SK-N-SH (cell line): Measurements from ENCODE around the gene TMEM94. TPM values are rescaled to one million over a fixed set of nuclear protein-coding genes. Genes with fewer than 3 reads are reported as not detected.

Experiments
- CTCF ChIA-PET: fragments of 300-600, 350-600 bp; formaldehyde crosslinking; extraction: SDS; loops from one replicate; lab custom pipeline; 2021; lab: Yijun Ruan, JAX
- POLR2A ChIA-PET: fragments of 350-600 bp; sonication (Branson Sonifier 250); formaldehyde crosslinking; extraction: SDS; loops from one replicate; lab custom pipeline; 2020; ENCODE audit warnings: antibody characterized with exemption, inconsistent platforms; lab: Yijun Ruan, JAX
- DNase-seq: peaks from one replicate; pipeline ENCODE4 v3.0.0; 2012
- H2AFZ ChIP-seq: fragments of 200-600 bp; sonication (generic); 2 replicates; pipeline ENCODE4 v1.8.1; 2016; ENCODE audit warnings: antibody characterized with exemption, mild to moderate bottlenecking, low read depth
- H3F3A ChIP-seq: fragments of 200-600 bp; sonication (generic); replicated peaks from 2 replicates; pipeline ENCODE3; 2016; ENCODE audit warnings: antibody characterized with exemption, mild to moderate bottlenecking; ENCODE audit not compliant: insufficient read depth
- H3K27ac ChIP-seq, 2 experiments: fragments of 200-500 bp in 1 of 2; fragments of 200-600 bp in 1 of 2; sonication (Bioruptor generic) in 1 of 2; sonication (generic), shearing (Covaris generic) in 1 of 2; 2 replicates each; pipeline versions ENCODE4 v1.5.1 to v1.6.1; 2014 to 2016; ENCODE audit warnings: low read depth in 2 of 2, inconsistent platforms in 1 of 2, low read length in 1 of 2, mild to moderate bottlenecking in 1 of 2, mixed read lengths in 1 of 2
- H3K27me3 ChIP-seq: fragments of 200-600 bp; sonication (generic), shearing (Covaris generic); 2 replicates; pipeline ENCODE4 v1.6.1; 2016; ENCODE audit warnings: mixed run types; ENCODE audit not compliant: insufficient read depth
- H3K36me3 ChIP-seq, 2 experiments: fragments of 200-500 bp in 1 of 2; fragments of 200-600 bp in 1 of 2; sonication (Bioruptor generic) in 1 of 2; sonication (generic) in 1 of 2; replicated peaks in 1 of 2; 2 replicates each; pipeline versions ENCODE3 to v1.5.1; 2014 to 2016; ENCODE audit warnings: low read length in 1 of 2, mild to moderate bottlenecking in 1 of 2; ENCODE audit not compliant: insufficient read depth in 2 of 2, control insufficient read depth in 1 of 2
- H3K4me1 ChIP-seq, 2 experiments: fragments of 200-500 bp in 1 of 2; fragments of 200-600 bp in 1 of 2; sonication (Bioruptor generic) in 1 of 2; sonication (generic), shearing (Covaris generic) in 1 of 2; 2 replicates each; pipeline versions ENCODE4 v1.5.1 to v1.6.1; 2014 to 2016; ENCODE audit warnings: low read depth in 1 of 2, low read length in 1 of 2, mixed run types in 1 of 2; ENCODE audit not compliant: insufficient read depth in 2 of 2, control insufficient read depth in 1 of 2
- H3K4me2 ChIP-seq: fragments of 200-600 bp; sonication (generic), shearing (Covaris generic); 2 replicates; pipeline ENCODE4 v1.6.1; 2017; ENCODE audit warnings: mixed run types
- H3K4me3 ChIP-seq, 2 experiments: fragments of 200-500 bp in 1 of 2; fragments of 200-600 bp in 1 of 2; sonication (Bioruptor generic) in 1 of 2; sonication (generic), shearing (Covaris generic) in 1 of 2; 2 replicates each; pipeline versions ENCODE4 v1.5.1 to v1.8.1; 2014 to 2016; ENCODE audit warnings: low read depth in 2 of 2, inconsistent platforms in 1 of 2, low read length in 1 of 2, mild to moderate bottlenecking in 1 of 2, mixed read lengths in 1 of 2, moderate library complexity in 1 of 2
- H3K79me2 ChIP-seq: fragments of 200-600 bp; sonication (generic); 2 replicates; pipeline ENCODE4 v1.8.1; 2017; ENCODE audit warnings: mild to moderate bottlenecking; ENCODE audit not compliant: insufficient read depth
- H3K9ac ChIP-seq: fragments of 200-600 bp; sonication (generic); 2 replicates; pipeline ENCODE4 v1.6.1; 2017; ENCODE audit warnings: mixed run types
- H3K9me2 ChIP-seq: fragments of 200-600 bp; sonication (generic); 2 replicates; pipeline ENCODE4 v1.6.1; 2017; ENCODE audit warnings: mixed run types
- H3K9me3 ChIP-seq: fragments of 200-600 bp; sonication (generic); 2 replicates; pipeline ENCODE4 v1.6.1; 2017; ENCODE audit warnings: mixed run types, mild to moderate bottlenecking, moderate library complexity
- H4K20me1 ChIP-seq: fragments of 200-600 bp; sonication (generic); 2 replicates; pipeline ENCODE4 v1.6.1; 2017; ENCODE audit warnings: mild to moderate bottlenecking, mixed run types; ENCODE audit not compliant: insufficient read depth
- CHD2 ChIP-seq: fragments of 150-350 bp; IDR thresholded peaks from 2 replicates; pipeline ENCODE4 v1.6.1; 2018; ENCODE audit warnings: low read length; ENCODE audit not compliant: partially characterized antibody
- FOSL2 ChIP-seq: IDR thresholded peaks from 2 replicates; pipeline ENCODE4 v1.4.0; 2012; ENCODE audit warnings: low read depth, mild to moderate bottlenecking, moderate library complexity, borderline replicate concordance
- GABPA ChIP-seq: IDR thresholded peaks from 2 replicates; pipeline ENCODE4 v1.4.0; 2012; ENCODE audit warnings: low read depth, mild to moderate bottlenecking
- JUND ChIP-seq: IDR thresholded peaks from 2 replicates; pipeline ENCODE4 v1.4.0; 2012
- MEF2A ChIP-seq: IDR thresholded peaks from 2 replicates; pipeline ENCODE4 v1.4.0; 2012; ENCODE audit warnings: low read depth, borderline replicate concordance
- RFX5 ChIP-seq: IDR thresholded peaks from 2 replicates; pipeline ENCODE4 v1.6.1; 2012; ENCODE audit warnings: mild to moderate bottlenecking, improper control_type of control experiment, low read length
- SMC3 ChIP-seq: IDR thresholded peaks from 2 replicates; pipeline ENCODE4 v1.6.1; 2012; ENCODE audit warnings: low read depth, low read length, improper control_type of control experiment
- TCF12 ChIP-seq: IDR thresholded peaks from 2 replicates; pipeline ENCODE4 v1.4.0; 2012
- ZBTB33 ChIP-seq: IDR thresholded peaks from 2 replicates; pipeline ENCODE4 v1.4.0; 2012; ENCODE audit warnings: low read depth, borderline replicate concordance
- WGBS: methylation state at CpG from one replicate; pipeline ENCODE4 v1.1.6; 2017; ENCODE audit warnings: low lambda C conversion rate; 5-methylcytosine and 5-hydroxymethylcytosine counted together
- polyA plus RNA-seq, 3 experiments: library from polyadenylated mRNA; depleted of rRNA; stranded (reverse); fragments of >200 nt; gene quantifications; 2 replicates each; pipeline ENCODE4 v1.2.3, GENCODE V29; 2012
- TF ChIP-seq, protein P1 (sequence below): fragments of 150-350 bp; IDR thresholded peaks from 2 replicates; pipeline ENCODE4 v1.6.1; 2017; ENCODE audit warnings: antibody characterized with exemption, low read length, low read depth, borderline replicate concordance
- TF ChIP-seq, protein P2 (sequence below): IDR thresholded peaks from 2 replicates; pipeline ENCODE4; 2012
- TF ChIP-seq, protein P3 (sequence below): IDR thresholded peaks from 2 replicates; pipeline ENCODE4 v1.6.1; 2012; ENCODE audit warnings: mild to moderate bottlenecking, low read depth, low read length, moderate library complexity

Gene TMEM94
- polyA plus RNA-seq, 1 of the 3 experiments (the other 2 are of a cell fraction), result 89.9 TPM

- Histone ChIP-seq H2AFZ (no peak overlapping the region), H3K9ac (no peak overlapping the region), H3K4me3 (no peak overlapping the region), H3K79me2 (no peaks in the 10 kb centered on the region; the same call in 1 of the 2 replicates), H3K36me3 (peaks cover 0 to 41% of the 10 kb centered on the region in 2 experiments), H3K4me1 (peaks cover 6 to 11% of the 10 kb centered on the region in 2 experiments; a peak in 1 of 4 replicates), H3K27ac (no peak overlapping the region), H4K20me1 (peaks cover 26% of the 10 kb centered on the region; the same call in 1 of the 2 replicates), H3K4me2 (no peak overlapping the region), H3K27me3 (no peaks in the 10 kb centered on the region), H3K9me3 (no peaks in the 10 kb centered on the region), H3F3A (no peaks in the 10 kb centered on the region), H3K9me2 (no peaks in the 10 kb centered on the region)
- no peak for DNase-seq
- CTCF ChIA-PET, result interaction anchor here (1.1 to 1.9 kb wide), 3 partner anchors 9 to 80 kb away, joined by 3 to 5 read pairs (median 3); partner anchors contain the start of genes LLGL2 and TSEN54
- POLR2A ChIA-PET, result interaction anchor here (1.4 kb wide), 1 partner anchor 9 kb away, joined by 4 read pairs; no protein-coding TSS in a partner anchor
- TF ChIP-seq FOSL2, result no peak
- TF ChIP-seq, protein P1, sequence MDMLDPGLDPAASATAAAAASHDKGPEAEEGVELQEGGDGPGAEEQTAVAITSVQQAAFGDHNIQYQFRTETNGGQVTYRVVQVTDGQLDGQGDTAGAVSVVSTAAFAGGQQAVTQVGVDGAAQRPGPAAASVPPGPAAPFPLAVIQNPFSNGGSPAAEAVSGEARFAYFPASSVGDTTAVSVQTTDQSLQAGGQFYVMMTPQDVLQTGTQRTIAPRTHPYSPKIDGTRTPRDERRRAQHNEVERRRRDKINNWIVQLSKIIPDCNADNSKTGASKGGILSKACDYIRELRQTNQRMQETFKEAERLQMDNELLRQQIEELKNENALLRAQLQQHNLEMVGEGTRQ, result no peak
- WGBS, result 91% methylated on average over 14 of the region's 20 CpGs
Observed at GRCh38 chr17:75506888-75507287, 50.5 kb downstream of the TMEM94 start.

DNA sequence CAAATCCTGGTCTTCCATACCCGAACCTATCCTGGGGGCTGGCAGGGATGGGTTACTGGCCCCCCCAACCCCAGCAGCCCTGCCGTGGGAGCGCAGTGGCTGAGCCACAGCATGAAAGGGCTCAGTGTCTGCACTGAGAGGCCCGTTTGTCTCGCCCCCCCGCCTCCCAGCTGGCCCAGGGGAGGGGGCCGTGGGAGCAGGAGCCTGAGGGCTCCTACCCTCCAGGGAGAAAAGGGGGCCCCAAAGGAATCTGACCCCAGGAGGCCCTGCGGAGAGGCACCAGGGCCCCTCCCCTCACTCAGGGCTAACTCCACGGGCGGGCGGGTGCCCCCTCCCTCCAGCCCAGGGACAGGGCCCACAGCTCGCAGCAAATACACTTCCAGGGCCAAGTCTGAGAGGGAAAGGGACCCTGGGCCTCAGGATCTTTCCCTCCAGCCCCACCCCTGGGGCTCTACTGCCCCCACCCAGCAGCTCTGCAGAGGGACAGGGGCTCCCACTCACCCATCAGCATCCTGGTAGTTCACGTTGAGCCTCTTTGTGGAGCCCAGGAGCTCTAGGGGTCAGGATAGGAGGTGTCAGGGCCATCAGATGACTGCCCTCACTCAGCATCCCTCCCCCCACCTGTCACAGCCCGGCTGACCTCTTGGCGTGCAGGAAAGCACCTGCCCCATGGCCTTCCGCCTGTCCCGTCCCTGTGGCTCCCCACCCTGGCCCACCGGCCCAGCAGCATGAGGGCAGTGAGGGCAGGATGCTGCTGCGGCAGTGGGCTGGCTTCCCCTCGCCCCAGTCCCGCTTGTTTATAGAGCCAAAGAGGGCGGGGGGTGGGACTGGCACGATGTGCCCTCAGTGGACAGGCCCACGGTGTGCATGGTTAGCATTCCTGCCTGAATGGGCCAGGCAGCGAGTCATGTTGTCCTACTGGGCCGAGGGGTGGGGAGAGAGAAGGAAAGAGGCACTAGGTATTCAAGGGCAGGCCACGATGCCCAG, 51.6 kb downstream of the TMEM94 start:
- Histone ChIP-seq H3F3A (no peaks in the 10 kb centered on the region), H3K27me3 (no peaks in the 10 kb centered on the region), H3K4me2 (no peak overlapping the region), H3K9me3 (no peaks in the 10 kb centered on the region), H3K36me3 (peaks cover 0 to 35% of the 10 kb centered on the region in 2 experiments), H4K20me1 (peaks cover 34% of the 10 kb centered on the region), H3K9me2 (no peaks in the 10 kb centered on the region), H3K79me2 (peaks cover 2% of the 10 kb centered on the region; the same call in 1 of the 2 replicates), H3K9ac (no peak overlapping the region), H3K4me1 (peaks cover 6 to 15% of the 10 kb centered on the region in 2 experiments; a peak in 1 of 4 replicates), H3K27ac (no peak overlapping the region)
- CTCF ChIA-PET, result interaction anchor here (1.9 kb wide), 1 partner anchor 8 kb away, joined by 5 read pairs; the partner anchor contains the start of gene TSEN54
- no peak for TF ChIP-seq CHD2
- TF ChIP-seq, protein P1, result no peak
- no peak for TF ChIP-seq JUND
- TF ChIP-seq ZBTB33, result no peak
- TF ChIP-seq, protein P2, sequence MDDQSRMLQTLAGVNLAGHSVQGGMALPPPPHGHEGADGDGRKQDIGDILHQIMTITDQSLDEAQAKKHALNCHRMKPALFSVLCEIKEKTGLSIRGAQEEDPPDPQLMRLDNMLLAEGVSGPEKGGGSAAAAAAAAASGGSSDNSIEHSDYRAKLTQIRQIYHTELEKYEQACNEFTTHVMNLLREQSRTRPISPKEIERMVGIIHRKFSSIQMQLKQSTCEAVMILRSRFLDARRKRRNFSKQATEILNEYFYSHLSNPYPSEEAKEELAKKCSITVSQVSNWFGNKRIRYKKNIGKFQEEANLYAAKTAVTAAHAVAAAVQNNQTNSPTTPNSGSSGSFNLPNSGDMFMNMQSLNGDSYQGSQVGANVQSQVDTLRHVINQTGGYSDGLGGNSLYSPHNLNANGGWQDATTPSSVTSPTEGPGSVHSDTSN, result no peak
- no peak for TF ChIP-seq RFX5
- TF ChIP-seq GABPA, result no peak
- no peak for TF ChIP-seq MEF2A
- TF ChIP-seq, protein P3, sequence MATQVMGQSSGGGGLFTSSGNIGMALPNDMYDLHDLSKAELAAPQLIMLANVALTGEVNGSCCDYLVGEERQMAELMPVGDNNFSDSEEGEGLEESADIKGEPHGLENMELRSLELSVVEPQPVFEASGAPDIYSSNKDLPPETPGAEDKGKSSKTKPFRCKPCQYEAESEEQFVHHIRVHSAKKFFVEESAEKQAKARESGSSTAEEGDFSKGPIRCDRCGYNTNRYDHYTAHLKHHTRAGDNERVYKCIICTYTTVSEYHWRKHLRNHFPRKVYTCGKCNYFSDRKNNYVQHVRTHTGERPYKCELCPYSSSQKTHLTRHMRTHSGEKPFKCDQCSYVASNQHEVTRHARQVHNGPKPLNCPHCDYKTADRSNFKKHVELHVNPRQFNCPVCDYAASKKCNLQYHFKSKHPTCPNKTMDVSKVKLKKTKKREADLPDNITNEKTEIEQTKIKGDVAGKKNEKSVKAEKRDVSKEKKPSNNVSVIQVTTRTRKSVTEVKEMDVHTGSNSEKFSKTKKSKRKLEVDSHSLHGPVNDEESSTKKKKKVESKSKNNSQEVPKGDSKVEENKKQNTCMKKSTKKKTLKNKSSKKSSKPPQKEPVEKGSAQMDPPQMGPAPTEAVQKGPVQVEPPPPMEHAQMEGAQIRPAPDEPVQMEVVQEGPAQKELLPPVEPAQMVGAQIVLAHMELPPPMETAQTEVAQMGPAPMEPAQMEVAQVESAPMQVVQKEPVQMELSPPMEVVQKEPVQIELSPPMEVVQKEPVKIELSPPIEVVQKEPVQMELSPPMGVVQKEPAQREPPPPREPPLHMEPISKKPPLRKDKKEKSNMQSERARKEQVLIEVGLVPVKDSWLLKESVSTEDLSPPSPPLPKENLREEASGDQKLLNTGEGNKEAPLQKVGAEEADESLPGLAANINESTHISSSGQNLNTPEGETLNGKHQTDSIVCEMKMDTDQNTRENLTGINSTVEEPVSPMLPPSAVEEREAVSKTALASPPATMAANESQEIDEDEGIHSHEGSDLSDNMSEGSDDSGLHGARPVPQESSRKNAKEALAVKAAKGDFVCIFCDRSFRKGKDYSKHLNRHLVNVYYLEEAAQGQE, result no peak
- TF ChIP-seq SMC3, result no peak
- no peak for TF ChIP-seq TCF12
- TF ChIP-seq, all 33 proteins: peak for 0
- H3K4me3 ChIP-seq, result no peak overlapping the region
- 79% methylated on average over 25 of the region's 27 CpGs for WGBS
- POLR2A ChIA-PET, result interaction anchor here (0.7 to 1.4 kb wide), 3 partner anchors 7 to 10 kb away, joined by 3 to 4 read pairs (median 3); no protein-coding TSS in a partner anchor
- no peak for DNase-seq
- no peak overlapping the region for H2AFZ ChIP-seq
